SK-N-MC (cell line): ENCODE data around the gene TMEM145.

ENCODE experiments used
- EZH2 ChIP-seq: fragments of 200-600 bp; sonication (generic); IDR thresholded peaks from one replicate; pipeline ENCODE4 v1.6.1; 2017; ENCODE audit warnings: antibody characterized with exemption
- POLR2AphosphoS5 ChIP-seq: IDR thresholded peaks from 2 replicates; pipeline ENCODE4 v1.6.1; 2012; ENCODE audit warnings: mild to moderate bottlenecking, low read depth, low read length, borderline replicate concordance

- TF ChIP-seq POLR2AphosphoS5 (no peak), EZH2 (no peak)
These were observed 15.0 kb downstream of the TMEM145 start for GRCh38 chr19:42328106-42328505.
